Neural progenitor cell (in vitro differentiated cells): ENCODE data around the gene PGAP1. TPM values are rescaled to one million over a fixed set of nuclear protein-coding genes. Genes with fewer than 3 reads are reported as not detected.
A peak's percentile ranks its signal among the peaks of the same experiment; 100 is the strongest.

ENCODE experiments used
- DNase-seq: peaks from one replicate; pipeline ENCODE4 v3.0.0-alpha.2; 2016; ENCODE audit warnings: low spot score
- H2AFZ ChIP-seq: fragments of 200-600 bp; sonication (generic); replicated peaks from 2 replicates; pipeline ENCODE4 v1.6.1; 2016; ENCODE audit warnings: antibody characterized with exemption
- H3F3A ChIP-seq: fragments of 200-600 bp; sonication (generic); 2 replicates; pipeline ENCODE4 v1.6.1; 2016; ENCODE audit warnings: antibody characterized with exemption, low read depth
- H3K27ac ChIP-seq: fragments of 200-600 bp; sonication (generic); 2 replicates; pipeline ENCODE4 v1.5.1; 2016; ENCODE audit warnings: mild to moderate bottlenecking
- H3K27me3 ChIP-seq: fragments of 200-600 bp; sonication (generic); 2 replicates; pipeline ENCODE4 v1.6.1; 2016; ENCODE audit warnings: mild to moderate bottlenecking, moderate library complexity
- H3K36me3 ChIP-seq: fragments of 200-600 bp; sonication (generic); 2 replicates; pipeline ENCODE4 v1.5.1; 2016
- H3K4me1 ChIP-seq: fragments of 200-600 bp; sonication (generic); 2 replicates; pipeline ENCODE4 v1.6.1; 2016; ENCODE audit warnings: mixed run types
- H3K4me2 ChIP-seq: fragments of 200-600 bp; sonication (generic); 2 replicates; pipeline ENCODE4 v1.6.1; 2016
- H3K4me3 ChIP-seq: fragments of 200-600 bp; sonication (generic); 2 replicates; pipeline ENCODE4 v1.5.1; 2016
- H3K79me2 ChIP-seq: fragments of 200-600 bp; sonication (generic); 2 replicates; pipeline ENCODE4 v1.6.1; 2016; ENCODE audit warnings: low read depth
- H3K9ac ChIP-seq: fragments of 200-600 bp; sonication (generic); 2 replicates; pipeline ENCODE4 v1.6.1; 2016
- H3K9me3 ChIP-seq: fragments of 200-600 bp; sonication (generic); 2 replicates; pipeline ENCODE4 v1.5.1; 2016; ENCODE audit warnings: low read depth
- H4K20me1 ChIP-seq: fragments of 200-600 bp; sonication (generic); 2 replicates; pipeline ENCODE4 v1.6.1; 2016; ENCODE audit warnings: low read depth
- H3K27ac Mint-ChIP-seq: 3 replicates; pipeline ENCODE4 v1.8.0; 2021; ENCODE audit warnings: mixed read lengths
- H3K27me3 Mint-ChIP-seq: 2 replicates; pipeline ENCODE4 v1.8.0; 2022; ENCODE audit warnings: low read depth, mild to moderate bottlenecking, inconsistent platforms, moderate library complexity, mixed read lengths; ENCODE audit not compliant: insufficient read depth
- H3K36me3 Mint-ChIP-seq: 3 replicates; pipeline ENCODE4 v1.8.0; 2021; ENCODE audit warnings: mixed read lengths
- H3K4me1 Mint-ChIP-seq: 3 replicates; pipeline ENCODE4 v1.8.0; 2021; ENCODE audit warnings: mixed read lengths
- H3K4me3 Mint-ChIP-seq: 3 replicates; pipeline ENCODE4 v1.8.0; 2021; ENCODE audit warnings: mild to moderate bottlenecking, moderate library complexity, mixed read lengths
- H3K9me3 Mint-ChIP-seq: 3 replicates; pipeline ENCODE4 v1.8.0; 2020; ENCODE audit warnings: mixed read lengths
- EZH2 ChIP-seq: fragments of 200-600 bp; sonication (generic); IDR thresholded peaks from 2 replicates; pipeline ENCODE4 v1.6.1; 2017; ENCODE audit warnings: antibody characterized with exemption, mild to moderate bottlenecking, moderate library complexity
- EZH2phosphoT487 ChIP-seq: fragments of 200-600 bp; sonication (generic); IDR thresholded peaks from 2 replicates; pipeline ENCODE4 v1.6.1; 2017; ENCODE audit warnings: antibody characterized with exemption
- total RNA-seq: library from RNA; depleted of rRNA; stranded (reverse); fragments of >200 nt; gene quantifications from 2 replicates; pipeline ENCODE4 v1.2.3, GENCODE V29; 2015; ENCODE audit warnings: low replicate concordance
- TF ChIP-seq, protein P1 (sequence below): fragments of 200-600 bp; sonication (generic); IDR thresholded peaks from 2 replicates; pipeline ENCODE4 v1.5.1; 2017; ENCODE audit warnings: antibody characterized with exemption, mild to moderate bottlenecking

PGAP1 gene
- total RNA-seq, 1 donor from 2014 or later = 107 TPM

DNA sequence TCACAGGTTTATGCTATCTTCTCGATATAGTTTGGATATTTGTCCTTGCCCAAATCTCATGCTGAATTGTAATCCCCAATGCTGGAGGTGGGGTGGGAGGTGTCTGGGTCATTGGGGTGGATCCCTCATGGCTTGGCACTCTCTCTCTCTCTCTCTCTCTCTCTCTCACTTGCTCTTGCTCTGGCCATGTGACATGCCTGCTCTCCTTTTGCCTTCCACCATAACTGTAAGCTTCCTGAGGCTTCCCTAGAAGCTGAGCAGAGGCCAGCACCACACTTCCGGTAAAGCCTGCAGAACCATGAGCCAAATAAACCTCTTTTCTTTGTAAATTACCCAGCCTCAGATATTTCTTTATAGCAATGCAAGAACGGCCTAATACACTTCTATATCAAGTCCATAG, 41.3 kb upstream of the PGAP1 start:
- Histone ChIP-seq H3F3A (peaks cover 25% of the 10 kb centered on the region), H3K9me3 (no peaks in the 10 kb centered on the region), H3K79me2 (no peaks in the 10 kb centered on the region), H3K4me3 (no peak overlapping the region), H3K36me3 (no peaks in the 10 kb centered on the region), H3K4me2 (no peak overlapping the region), H3K27ac (no peak overlapping the region), H3K9ac (no peak overlapping the region), H3K27me3 (no peaks in the 10 kb centered on the region), H4K20me1 (no peaks in the 10 kb centered on the region), H3K4me1 (peaks cover 39% of the 10 kb centered on the region), H2AFZ (no peak overlapping the region)
- Mint-ChIP-seq H3K4me1 (peaks cover 21% of the 10 kb centered on the region), H3K27me3 (peaks cover 3% of the 10 kb centered on the region), H3K4me3 (no peak overlapping the region), H3K27ac (no peak overlapping the region), H3K36me3 (no peaks in the 10 kb centered on the region), H3K9me3 (peaks cover 2% of the 10 kb centered on the region)
- TF ChIP-seq, protein P1, sequence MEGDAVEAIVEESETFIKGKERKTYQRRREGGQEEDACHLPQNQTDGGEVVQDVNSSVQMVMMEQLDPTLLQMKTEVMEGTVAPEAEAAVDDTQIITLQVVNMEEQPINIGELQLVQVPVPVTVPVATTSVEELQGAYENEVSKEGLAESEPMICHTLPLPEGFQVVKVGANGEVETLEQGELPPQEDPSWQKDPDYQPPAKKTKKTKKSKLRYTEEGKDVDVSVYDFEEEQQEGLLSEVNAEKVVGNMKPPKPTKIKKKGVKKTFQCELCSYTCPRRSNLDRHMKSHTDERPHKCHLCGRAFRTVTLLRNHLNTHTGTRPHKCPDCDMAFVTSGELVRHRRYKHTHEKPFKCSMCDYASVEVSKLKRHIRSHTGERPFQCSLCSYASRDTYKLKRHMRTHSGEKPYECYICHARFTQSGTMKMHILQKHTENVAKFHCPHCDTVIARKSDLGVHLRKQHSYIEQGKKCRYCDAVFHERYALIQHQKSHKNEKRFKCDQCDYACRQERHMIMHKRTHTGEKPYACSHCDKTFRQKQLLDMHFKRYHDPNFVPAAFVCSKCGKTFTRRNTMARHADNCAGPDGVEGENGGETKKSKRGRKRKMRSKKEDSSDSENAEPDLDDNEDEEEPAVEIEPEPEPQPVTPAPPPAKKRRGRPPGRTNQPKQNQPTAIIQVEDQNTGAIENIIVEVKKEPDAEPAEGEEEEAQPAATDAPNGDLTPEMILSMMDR = no peak
- TF ChIP-seq EZH2 = no peak
- no peak for TF ChIP-seq EZH2phosphoT487
- DNase-seq = no peak

DNA sequence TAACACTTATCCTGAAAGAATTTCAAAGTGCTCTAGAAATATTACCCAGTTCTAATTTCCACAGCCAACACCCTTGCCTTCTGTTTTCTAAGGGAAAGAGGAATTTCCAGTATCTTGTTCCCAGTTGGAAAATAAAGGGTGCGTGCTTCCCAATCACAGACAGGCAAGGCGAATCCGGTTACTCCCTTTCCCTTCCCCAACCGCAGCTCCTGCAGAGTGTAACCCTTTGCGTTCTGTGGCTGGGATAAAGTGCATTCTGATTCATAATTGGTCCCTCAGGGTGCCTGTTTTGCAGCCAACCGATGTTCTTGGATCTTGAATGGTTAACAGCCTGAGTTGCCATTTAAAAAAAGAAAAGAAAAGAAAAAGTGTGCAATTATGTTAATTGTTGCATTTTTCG, 40.6 kb upstream of the PGAP1 start:
- Histone ChIP-seq H3K9ac (no peak overlapping the region), H3K27ac (peak overlapping the region; percentile 55), H3K27me3 (no peaks in the 10 kb centered on the region), H2AFZ (peak overlapping the region; percentile 48), H3K4me3 (peak overlapping the region; percentile 8), H3F3A (peaks cover 21% of the 10 kb centered on the region), H3K9me3 (no peaks in the 10 kb centered on the region), H4K20me1 (no peaks in the 10 kb centered on the region), H3K4me2 (peak overlapping the region; percentile 69), H3K36me3 (no peaks in the 10 kb centered on the region), H3K79me2 (no peaks in the 10 kb centered on the region), H3K4me1 (peaks cover 34% of the 10 kb centered on the region)
- H3K27me3 Mint-ChIP-seq = peaks cover 3% of the 10 kb centered on the region
- no peaks in the 10 kb centered on the region for H3K36me3 Mint-ChIP-seq
- H3K4me1 Mint-ChIP-seq = peaks cover 21% of the 10 kb centered on the region
- H3K27ac Mint-ChIP-seq = no peak overlapping the region
- DNase-seq = peak; percentile 29
- TF ChIP-seq EZH2phosphoT487 (no peak), EZH2 (no peak)
- peaks cover 6% of the 10 kb centered on the region for H3K9me3 Mint-ChIP-seq
- no peak overlapping the region for H3K4me3 Mint-ChIP-seq

DNA sequence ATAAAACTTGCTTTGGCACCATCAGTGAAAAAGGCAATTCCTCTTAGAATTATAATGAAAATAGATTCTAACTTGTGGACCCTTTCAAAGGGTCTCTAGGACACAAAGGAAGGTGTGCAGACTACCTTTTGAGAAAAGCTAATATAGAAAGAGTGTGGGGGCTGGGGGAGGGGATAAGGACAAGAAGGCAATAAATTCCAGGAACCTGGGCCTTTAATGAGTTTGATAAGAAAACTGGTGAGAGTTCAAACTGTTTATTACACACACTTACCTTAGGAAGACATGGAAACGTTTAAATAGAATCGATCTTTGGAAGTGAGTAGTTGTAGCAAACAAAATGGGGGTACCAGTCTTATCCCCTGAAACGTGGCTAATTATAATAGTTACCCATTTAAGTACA, 39.6 kb upstream of the PGAP1 start:
- no peaks in the 10 kb centered on the region for H3K36me3 ChIP-seq
- no peak for TF ChIP-seq EZH2phosphoT487
- TF ChIP-seq, protein P1 = no peak
- TF ChIP-seq EZH2 = no peak
- Mint-ChIP-seq H3K4me3 (no peak overlapping the region), H3K4me1 (peaks cover 16% of the 10 kb centered on the region), H3K27me3 (peaks cover 3% of the 10 kb centered on the region), H3K27ac (peak overlapping the region; percentile 5), H3K9me3 (peaks cover 6% of the 10 kb centered on the region), H3K36me3 (no peaks in the 10 kb centered on the region)
- peak overlapping the region; percentile 82 for H2AFZ ChIP-seq
- no peak for DNase-seq
- peaks cover 24% of the 10 kb centered on the region for H3K4me1 ChIP-seq
- peak overlapping the region; percentile 50 for H3K4me2 ChIP-seq
- no peak overlapping the region for H3K27ac ChIP-seq
- peaks cover 11% of the 10 kb centered on the region for H3F3A ChIP-seq
- no peak overlapping the region for H3K9ac ChIP-seq
- H3K79me2 ChIP-seq = no peaks in the 10 kb centered on the region
- no peaks in the 10 kb centered on the region for H4K20me1 ChIP-seq
- no peaks in the 10 kb centered on the region for H3K27me3 ChIP-seq
- H3K4me3 ChIP-seq = no peak overlapping the region
- H3K9me3 ChIP-seq = no peaks in the 10 kb centered on the region

DNA sequence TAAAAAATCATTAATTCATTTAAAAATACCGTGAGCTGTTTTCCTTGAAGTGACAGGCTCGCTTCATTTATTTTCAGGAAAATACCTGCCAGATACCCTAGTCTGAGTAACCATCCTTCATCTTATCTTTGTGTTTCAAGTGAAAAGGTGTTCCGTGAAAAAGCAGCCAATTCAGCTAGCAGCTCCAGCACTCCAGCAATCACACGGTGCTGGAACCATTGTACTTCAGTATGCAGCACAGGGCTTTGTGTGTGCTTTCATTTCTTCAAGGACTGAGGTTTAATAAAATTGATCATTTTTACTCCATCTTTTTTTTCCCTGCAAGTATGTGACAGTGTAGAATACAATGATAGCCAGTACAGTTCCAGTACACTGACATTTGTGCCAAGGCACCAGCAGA, 39.1 kb upstream of the PGAP1 start:
- no peaks in the 10 kb centered on the region for H3K36me3 ChIP-seq
- peaks cover 6% of the 10 kb centered on the region for H3K9me3 Mint-ChIP-seq
- H4K20me1 ChIP-seq = no peaks in the 10 kb centered on the region
- peak overlapping the region; percentile 5 for H3K27ac Mint-ChIP-seq
- no peaks in the 10 kb centered on the region for H3K79me2 ChIP-seq
- no peaks in the 10 kb centered on the region for H3K9me3 ChIP-seq
- DNase-seq = peak; percentile 31
- H3K4me3 Mint-ChIP-seq = no peak overlapping the region
- peaks cover 23% of the 10 kb centered on the region for H3K4me1 ChIP-seq
- no peak overlapping the region for H3K9ac ChIP-seq
- peaks cover 3% of the 10 kb centered on the region for H3K27me3 Mint-ChIP-seq
- peak overlapping the region; percentile 50 for H3K4me2 ChIP-seq
- H3K27ac ChIP-seq = no peak overlapping the region
- no peak for TF ChIP-seq EZH2phosphoT487
- TF ChIP-seq EZH2 = no peak
- TF ChIP-seq, protein P1 = no peak
- no peaks in the 10 kb centered on the region for H3K27me3 ChIP-seq
- no peaks in the 10 kb centered on the region for H3K36me3 Mint-ChIP-seq
- H3F3A ChIP-seq = peaks cover 8% of the 10 kb centered on the region
- peak overlapping the region; percentile 82 for H2AFZ ChIP-seq
- peaks cover 16% of the 10 kb centered on the region for H3K4me1 Mint-ChIP-seq
- no peak overlapping the region for H3K4me3 ChIP-seq
